WTC11 (cell line): ENCODE data around the gene WNK2. TPM values are rescaled to one million over a fixed set of nuclear protein-coding genes. Genes with fewer than 3 reads are reported as not detected.

Experiments
- ATAC-seq: fragments of 200-7000 bp; cut with Tn5 transposase; 2 replicates; pipeline ENCODE4 v1.10.0; 2021; ENCODE audit warnings: mild to moderate bottlenecking, moderate library complexity
- CTCF ChIA-PET: fragments of 300-600 bp; sonication (Branson Sonifier 250); formaldehyde crosslinking; loops from one replicate; lab custom pipeline; 2021; ENCODE audit warnings: antibody characterized with exemption; lab: Charles Lee
- POLR2A ChIA-PET: fragments of 350-600 bp; sonication (Branson Sonifier 250); formaldehyde crosslinking; loops from one replicate; lab custom pipeline; 2021; ENCODE audit warnings: antibody characterized with exemption; lab: Charles Lee
- DNase-seq: peaks from one replicate; pipeline ENCODE4 v3.0.0; 2021; ENCODE audit warnings: low spot score
- H3K27ac Mint-ChIP-seq: 2 replicates; pipeline ENCODE4 v1.8.0; 2021; ENCODE audit warnings: mixed read lengths
- H3K27me3 Mint-ChIP-seq: 2 replicates; pipeline ENCODE4 v1.8.0; 2021; ENCODE audit warnings: low read depth, mild to moderate bottlenecking, moderate library complexity, mixed read lengths
- H3K36me3 Mint-ChIP-seq: 2 replicates; pipeline ENCODE4 v1.8.0; 2021; ENCODE audit warnings: mixed read lengths
- H3K4me1 Mint-ChIP-seq: 2 replicates; pipeline ENCODE4 v1.8.0; 2022; ENCODE audit warnings: mixed read lengths
- H3K4me3 Mint-ChIP-seq: 2 replicates; pipeline ENCODE4 v1.8.0; 2021; ENCODE audit warnings: mild to moderate bottlenecking, moderate library complexity, mixed read lengths
- H3K9me3 Mint-ChIP-seq: 2 replicates; pipeline ENCODE4 v1.8.0; 2021; ENCODE audit warnings: mixed read lengths
- CBFB ChIP-seq: sonication (generic); formaldehyde crosslinking; IDR thresholded peaks from 2 replicates; pipeline ENCODE4 v1.8.1; 2022; ENCODE audit warnings: mild to moderate bottlenecking, low read depth, missing genetic modification reagents
- CREB1 ChIP-seq: sonication (generic); formaldehyde crosslinking; IDR thresholded peaks from 2 replicates; pipeline ENCODE4 v1.8.0; 2023; ENCODE audit warnings: mild to moderate bottlenecking, missing genetic modification reagents
- CREM ChIP-seq: sonication (generic); formaldehyde crosslinking; IDR thresholded peaks from 2 replicates; pipeline ENCODE4 v1.8.1; 2022; ENCODE audit warnings: mild to moderate bottlenecking, missing genetic modification reagents, moderate library complexity
- ESRRA ChIP-seq: sonication (generic); formaldehyde crosslinking; IDR thresholded peaks from 2 replicates; pipeline ENCODE4 v1.8.1; 2022; ENCODE audit warnings: mild to moderate bottlenecking, missing genetic modification reagents, borderline replicate concordance
- FOXJ3 ChIP-seq: sonication (generic); formaldehyde crosslinking; IDR thresholded peaks from 2 replicates; pipeline ENCODE4 v1.9.0; 2021; ENCODE audit warnings: missing genetic modification reagents, mild to moderate bottlenecking, borderline replicate concordance
- GRHL2 ChIP-seq: fragments of 250-450 bp; sonication (Bioruptor Pico); IDR thresholded peaks from 2 replicates; pipeline ENCODE4 v1.8.0; 2022; ENCODE audit warnings: mild to moderate bottlenecking, moderate library complexity; ENCODE audit not compliant: insufficient replicate concordance, severe bottlenecking
- GTF2I ChIP-seq: fragments of 250-450 bp; sonication (Bioruptor Pico); conservative IDR thresholded peaks from 2 replicates; pipeline ENCODE4 v1.4.0; 2021; ENCODE audit warnings: mild to moderate bottlenecking
- JAZF1 ChIP-seq: fragments of 250-450 bp; sonication (Bioruptor Pico); IDR thresholded peaks from 2 replicates; pipeline ENCODE4 v1.9.0; 2021; ENCODE audit warnings: moderate library complexity, mild to moderate bottlenecking, inconsistent platforms
- KAT7 ChIP-seq: sonication (generic); formaldehyde crosslinking; IDR thresholded peaks from 2 replicates; pipeline ENCODE4 v1.8.1; 2023; ENCODE audit warnings: missing genetic modification reagents, mild to moderate bottlenecking, borderline replicate concordance
- NR1H2 ChIP-seq: sonication (generic); formaldehyde crosslinking; IDR thresholded peaks from 2 replicates; pipeline ENCODE4 v1.9.0; 2021; ENCODE audit warnings: mild to moderate bottlenecking, moderate library complexity, missing genetic modification reagents
- RORB ChIP-seq: fragments of 250-450 bp; sonication (Bioruptor Pico); IDR thresholded peaks from 2 replicates; pipeline ENCODE4 v1.9.0; 2021; ENCODE audit warnings: mild to moderate bottlenecking
- SP1 ChIP-seq: sonication (generic); formaldehyde crosslinking; conservative IDR thresholded peaks from 2 replicates; pipeline ENCODE4 v1.8.1; 2022; ENCODE audit warnings: missing genetic modification reagents
- TCF7 ChIP-seq: sonication (generic); formaldehyde crosslinking; IDR thresholded peaks from 2 replicates; pipeline ENCODE4 v1.8.0; 2022; ENCODE audit warnings: mild to moderate bottlenecking, low read depth, missing genetic modification reagents, moderate library complexity
- TEAD1 ChIP-seq: sonication (generic); formaldehyde crosslinking; IDR thresholded peaks from 2 replicates; pipeline ENCODE4 v1.8.0; 2022; ENCODE audit warnings: mild to moderate bottlenecking, missing genetic modification reagents
- TEAD4 ChIP-seq: sonication (generic); formaldehyde crosslinking; IDR thresholded peaks from 2 replicates; pipeline ENCODE4 v1.8.0; 2022; ENCODE audit warnings: mild to moderate bottlenecking, missing genetic modification reagents
- ZNF121 ChIP-seq: sonication (generic); formaldehyde crosslinking; IDR thresholded peaks from 2 replicates; pipeline ENCODE4 v1.8.0; 2023; ENCODE audit warnings: missing genetic modification reagents
- ZNF416 ChIP-seq: fragments of 250-450 bp; sonication (Bioruptor Pico); IDR thresholded peaks from 2 replicates; pipeline ENCODE4 v1.9.0; 2021; ENCODE audit warnings: mild to moderate bottlenecking, inconsistent platforms
- total RNA-seq: library from RNA; stranded (reverse); gene quantifications from 3 replicates; pipeline ENCODE4 v1.2.3, GENCODE V29; 2021
- TF ChIP-seq, protein P1 (sequence below): fragments of 250-450 bp; sonication (Bioruptor Pico); IDR thresholded peaks from 2 replicates; pipeline ENCODE4 v1.9.0; 2021; ENCODE audit warnings: mild to moderate bottlenecking
- TF ChIP-seq, protein P2 (sequence below): sonication (generic); formaldehyde crosslinking; IDR thresholded peaks from 2 replicates; pipeline ENCODE4 v1.8.0; 2022; ENCODE audit warnings: mild to moderate bottlenecking, missing genetic modification reagents
- TF ChIP-seq, protein P3 (sequence below): sonication (generic); formaldehyde crosslinking; IDR thresholded peaks from 2 replicates; pipeline ENCODE4 v1.8.0; 2023; ENCODE audit warnings: missing genetic modification reagents, mild to moderate bottlenecking, borderline replicate concordance
- TF ChIP-seq, protein P4 (sequence below): sonication (generic); formaldehyde crosslinking; IDR thresholded peaks from 2 replicates; pipeline ENCODE4 v1.8.1; 2022; ENCODE audit warnings: mild to moderate bottlenecking, moderate library complexity, missing genetic modification reagents

Gene WNK2
- total RNA-seq, 1 experiment from 2014 or later = 120 TPM

DNA sequence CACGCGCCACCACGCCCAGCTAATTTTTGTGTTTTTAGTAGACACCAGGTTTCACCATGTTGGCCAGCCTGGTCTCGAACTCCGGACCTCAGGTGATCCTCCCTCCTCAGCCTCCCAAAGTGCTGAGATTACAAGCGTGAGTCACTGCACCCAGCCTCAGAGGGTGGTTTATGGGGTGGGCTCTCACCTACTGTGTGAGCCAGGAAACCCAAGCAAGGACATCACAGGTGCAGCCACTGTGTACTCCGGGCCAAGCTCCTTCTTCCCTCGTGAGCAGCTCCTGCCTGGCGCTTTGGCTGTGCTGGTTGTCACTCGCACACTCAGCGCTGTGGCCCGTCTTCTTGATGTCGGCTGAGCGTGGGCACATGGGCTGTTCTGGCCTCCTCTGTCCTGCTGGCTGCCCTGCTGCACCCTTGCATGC lies 70.1 kb downstream of the WNK2 start:
- CTCF ChIA-PET = interaction anchor here (1.1 kb wide), 1 partner anchor 100 kb away, joined by 4 read pairs; no protein-coding TSS in a partner anchor
- Mint-ChIP-seq H3K27ac (no peak overlapping the region; the same call in 1 of the 2 replicates), H3K36me3 (peaks cover 12% of the 10 kb centered on the region; the same call in 1 of the 2 replicates), H3K27me3 (no peaks in the 10 kb centered on the region), H3K4me3 (no peak overlapping the region), H3K4me1 (peaks cover 2% of the 10 kb centered on the region), H3K9me3 (no peaks in the 10 kb centered on the region)
- no peak for TF ChIP-seq JAZF1 (CRISPR knock-in tag)
- no peak for TF ChIP-seq FOXJ3 (CRISPR knock-in tag)
- TF ChIP-seq, protein P1, sequence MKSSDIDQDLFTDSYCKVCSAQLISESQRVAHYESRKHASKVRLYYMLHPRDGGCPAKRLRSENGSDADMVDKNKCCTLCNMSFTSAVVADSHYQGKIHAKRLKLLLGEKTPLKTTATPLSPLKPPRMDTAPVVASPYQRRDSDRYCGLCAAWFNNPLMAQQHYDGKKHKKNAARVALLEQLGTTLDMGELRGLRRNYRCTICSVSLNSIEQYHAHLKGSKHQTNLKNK (CRISPR knock-in tag) = no peak
- TF ChIP-seq TEAD4 = no peak
- TF ChIP-seq, protein P2, sequence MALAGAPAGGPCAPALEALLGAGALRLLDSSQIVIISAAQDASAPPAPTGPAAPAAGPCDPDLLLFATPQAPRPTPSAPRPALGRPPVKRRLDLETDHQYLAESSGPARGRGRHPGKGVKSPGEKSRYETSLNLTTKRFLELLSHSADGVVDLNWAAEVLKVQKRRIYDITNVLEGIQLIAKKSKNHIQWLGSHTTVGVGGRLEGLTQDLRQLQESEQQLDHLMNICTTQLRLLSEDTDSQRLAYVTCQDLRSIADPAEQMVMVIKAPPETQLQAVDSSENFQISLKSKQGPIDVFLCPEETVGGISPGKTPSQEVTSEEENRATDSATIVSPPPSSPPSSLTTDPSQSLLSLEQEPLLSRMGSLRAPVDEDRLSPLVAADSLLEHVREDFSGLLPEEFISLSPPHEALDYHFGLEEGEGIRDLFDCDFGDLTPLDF (CRISPR knock-in tag) = no peak
- POLR2A ChIA-PET = no interaction called here
- DNase-seq = no peak
- no peak for ATAC-seq

DNA sequence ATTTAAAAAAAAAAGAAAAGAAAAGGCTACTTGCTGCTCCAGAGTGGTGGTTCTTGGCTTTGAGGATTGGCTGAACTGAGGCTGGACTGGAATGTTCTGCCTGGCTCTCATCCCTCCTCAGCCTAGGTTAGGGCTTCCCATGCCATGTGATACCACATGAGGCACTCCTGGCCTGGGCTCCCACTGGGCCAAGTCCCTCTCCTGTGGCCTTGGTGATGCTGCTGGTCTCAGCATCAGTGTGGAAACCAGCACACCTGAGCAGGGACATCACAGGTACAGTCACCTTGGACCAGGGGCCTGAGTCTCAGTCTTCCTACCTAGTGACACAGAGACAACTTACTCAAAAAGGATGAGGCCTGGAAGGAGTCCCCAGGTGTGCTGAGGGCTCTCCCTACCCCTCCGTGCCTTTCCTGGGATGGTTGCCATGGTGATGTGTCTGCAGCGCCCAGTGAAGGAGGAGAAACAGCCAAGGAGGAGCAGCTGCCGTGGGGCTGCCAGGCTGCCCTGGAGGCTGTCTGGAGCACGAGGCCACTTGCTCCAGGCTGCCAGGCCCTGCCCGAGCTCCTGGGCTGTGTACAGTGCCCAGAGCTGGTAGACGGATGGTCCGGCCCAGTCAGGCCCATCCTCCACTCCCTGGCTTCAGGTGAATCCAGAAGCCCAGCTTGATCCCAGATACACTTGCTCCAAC lies 71.0 kb downstream of the WNK2 start:
- ATAC-seq = no peak
- H3K36me3 Mint-ChIP-seq = peaks cover 12% of the 10 kb centered on the region; the same call in 1 of the 2 replicates
- no peaks in the 10 kb centered on the region for H3K9me3 Mint-ChIP-seq
- ChIA-PET POLR2A (no interaction called here), CTCF (interaction anchor here (1.4 kb wide), 1 partner anchor 48 kb away, joined by 4 read pairs; no protein-coding TSS in a partner anchor)
- H3K4me3 Mint-ChIP-seq = no peak overlapping the region
- H3K27me3 Mint-ChIP-seq = no peaks in the 10 kb centered on the region
- no peaks in the 10 kb centered on the region for H3K4me1 Mint-ChIP-seq
- DNase-seq = no peak
- TF ChIP-seq CREM (CRISPR knock-in tag) (no peak), NR1H2 (CRISPR knock-in tag) (no peak), SP1 (no peak), RORB (CRISPR knock-in tag) (no peak), CBFB (CRISPR knock-in tag) (no peak), GTF2I (CRISPR knock-in tag) (no peak), ZNF121 (no peak), GRHL2 (CRISPR knock-in tag) (no peak), JAZF1 (CRISPR knock-in tag) (no peak), CREB1 (CRISPR knock-in tag) (no peak), ESRRA (no peak), ZNF416 (no peak), TEAD1 (CRISPR knock-in tag) (no peak), TCF7 (no peak), KAT7 (CRISPR knock-in tag) (no peak)
- TF ChIP-seq, protein P1 (CRISPR knock-in tag) = no peak
- TF ChIP-seq, protein P3, sequence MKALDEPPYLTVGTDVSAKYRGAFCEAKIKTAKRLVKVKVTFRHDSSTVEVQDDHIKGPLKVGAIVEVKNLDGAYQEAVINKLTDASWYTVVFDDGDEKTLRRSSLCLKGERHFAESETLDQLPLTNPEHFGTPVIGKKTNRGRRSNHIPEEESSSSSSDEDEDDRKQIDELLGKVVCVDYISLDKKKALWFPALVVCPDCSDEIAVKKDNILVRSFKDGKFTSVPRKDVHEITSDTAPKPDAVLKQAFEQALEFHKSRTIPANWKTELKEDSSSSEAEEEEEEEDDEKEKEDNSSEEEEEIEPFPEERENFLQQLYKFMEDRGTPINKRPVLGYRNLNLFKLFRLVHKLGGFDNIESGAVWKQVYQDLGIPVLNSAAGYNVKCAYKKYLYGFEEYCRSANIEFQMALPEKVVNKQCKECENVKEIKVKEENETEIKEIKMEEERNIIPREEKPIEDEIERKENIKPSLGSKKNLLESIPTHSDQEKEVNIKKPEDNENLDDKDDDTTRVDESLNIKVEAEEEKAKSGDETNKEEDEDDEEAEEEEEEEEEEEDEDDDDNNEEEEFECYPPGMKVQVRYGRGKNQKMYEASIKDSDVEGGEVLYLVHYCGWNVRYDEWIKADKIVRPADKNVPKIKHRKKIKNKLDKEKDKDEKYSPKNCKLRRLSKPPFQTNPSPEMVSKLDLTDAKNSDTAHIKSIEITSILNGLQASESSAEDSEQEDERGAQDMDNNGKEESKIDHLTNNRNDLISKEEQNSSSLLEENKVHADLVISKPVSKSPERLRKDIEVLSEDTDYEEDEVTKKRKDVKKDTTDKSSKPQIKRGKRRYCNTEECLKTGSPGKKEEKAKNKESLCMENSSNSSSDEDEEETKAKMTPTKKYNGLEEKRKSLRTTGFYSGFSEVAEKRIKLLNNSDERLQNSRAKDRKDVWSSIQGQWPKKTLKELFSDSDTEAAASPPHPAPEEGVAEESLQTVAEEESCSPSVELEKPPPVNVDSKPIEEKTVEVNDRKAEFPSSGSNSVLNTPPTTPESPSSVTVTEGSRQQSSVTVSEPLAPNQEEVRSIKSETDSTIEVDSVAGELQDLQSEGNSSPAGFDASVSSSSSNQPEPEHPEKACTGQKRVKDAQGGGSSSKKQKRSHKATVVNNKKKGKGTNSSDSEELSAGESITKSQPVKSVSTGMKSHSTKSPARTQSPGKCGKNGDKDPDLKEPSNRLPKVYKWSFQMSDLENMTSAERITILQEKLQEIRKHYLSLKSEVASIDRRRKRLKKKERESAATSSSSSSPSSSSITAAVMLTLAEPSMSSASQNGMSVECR = no peak
- TF ChIP-seq, protein P4, sequence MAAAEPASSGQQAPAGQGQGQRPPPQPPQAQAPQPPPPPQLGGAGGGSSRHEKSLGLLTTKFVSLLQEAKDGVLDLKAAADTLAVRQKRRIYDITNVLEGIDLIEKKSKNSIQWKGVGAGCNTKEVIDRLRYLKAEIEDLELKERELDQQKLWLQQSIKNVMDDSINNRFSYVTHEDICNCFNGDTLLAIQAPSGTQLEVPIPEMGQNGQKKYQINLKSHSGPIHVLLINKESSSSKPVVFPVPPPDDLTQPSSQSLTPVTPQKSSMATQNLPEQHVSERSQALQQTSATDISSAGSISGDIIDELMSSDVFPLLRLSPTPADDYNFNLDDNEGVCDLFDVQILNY = no peak
- H3K27ac Mint-ChIP-seq = peak overlapping the region; percentile 17; the same call in 1 of the 2 replicates
